Gastrocnemius medialis (tissue), 4 donors: ENCODE results near the gene ZNF341.

Source experiments
- CTCF ChIP-seq, 5 experiments: fragments of 450-650 bp in 3 of 5; fragments of 200-600 bp in 2 of 5; sonication (generic) in 2 of 5; IDR thresholded peaks in 4 of 5; conservative IDR thresholded peaks in 1 of 5; 1 replicate in 4 of 5; 2 replicates in 1 of 5; pipeline ENCODE4 v1.5.1; 2016 to 2019; ENCODE audit warnings: antibody characterized with exemption in 5 of 5, mild to moderate bottlenecking in 3 of 5, moderate library complexity in 3 of 5
- POLR2A ChIP-seq, 2 donors: fragments of 450-650 bp; IDR thresholded peaks; one replicate each; pipeline ENCODE4 v1.6.1; 2017; ENCODE audit warnings: antibody characterized with exemption in 2 of 2, mild to moderate bottlenecking in 2 of 2, moderate library complexity in 2 of 2

GRCh38 chr20:33839591-33839990 is 107.8 kb downstream of the ZNF341 start:
- TF ChIP-seq POLR2A (IDR thresholded peaks at IDR 0.05), result no peak
- TF ChIP-seq CTCF (IDR thresholded peaks at IDR 0.05 in 4 of 5, conservative IDR thresholded peaks at IDR 0.05 in 1 of 5), result no peak
